ENCODE results near the gene ALX4.

ALX4 gene

DNA sequence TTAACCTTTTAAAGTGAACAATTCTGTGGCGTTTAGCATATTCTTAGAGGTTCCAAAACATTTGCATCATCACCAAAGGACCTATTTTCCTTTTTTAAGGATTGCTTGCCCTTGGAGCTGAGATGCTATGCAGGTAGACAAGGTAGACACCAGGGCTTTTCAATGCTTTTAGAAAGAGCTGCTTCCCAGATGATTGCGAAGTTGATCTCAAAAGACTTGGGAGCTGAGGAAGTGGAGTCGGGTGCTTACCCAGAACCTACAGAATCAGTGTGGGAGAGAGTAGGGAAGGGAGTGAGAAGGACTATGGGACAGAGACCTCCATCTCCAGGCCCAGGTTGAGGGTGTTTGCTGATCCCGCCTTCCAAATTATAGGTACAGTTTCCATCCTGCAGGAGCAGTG, 11.1 kb upstream of the ALX4 start:
- H3K4me3 ChIP-seq (ENCODE audit: low read depth, low read length) = no peak overlapping the region
- TF ChIP-seq, protein P1, sequence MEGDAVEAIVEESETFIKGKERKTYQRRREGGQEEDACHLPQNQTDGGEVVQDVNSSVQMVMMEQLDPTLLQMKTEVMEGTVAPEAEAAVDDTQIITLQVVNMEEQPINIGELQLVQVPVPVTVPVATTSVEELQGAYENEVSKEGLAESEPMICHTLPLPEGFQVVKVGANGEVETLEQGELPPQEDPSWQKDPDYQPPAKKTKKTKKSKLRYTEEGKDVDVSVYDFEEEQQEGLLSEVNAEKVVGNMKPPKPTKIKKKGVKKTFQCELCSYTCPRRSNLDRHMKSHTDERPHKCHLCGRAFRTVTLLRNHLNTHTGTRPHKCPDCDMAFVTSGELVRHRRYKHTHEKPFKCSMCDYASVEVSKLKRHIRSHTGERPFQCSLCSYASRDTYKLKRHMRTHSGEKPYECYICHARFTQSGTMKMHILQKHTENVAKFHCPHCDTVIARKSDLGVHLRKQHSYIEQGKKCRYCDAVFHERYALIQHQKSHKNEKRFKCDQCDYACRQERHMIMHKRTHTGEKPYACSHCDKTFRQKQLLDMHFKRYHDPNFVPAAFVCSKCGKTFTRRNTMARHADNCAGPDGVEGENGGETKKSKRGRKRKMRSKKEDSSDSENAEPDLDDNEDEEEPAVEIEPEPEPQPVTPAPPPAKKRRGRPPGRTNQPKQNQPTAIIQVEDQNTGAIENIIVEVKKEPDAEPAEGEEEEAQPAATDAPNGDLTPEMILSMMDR (IDR thresholded peaks at IDR 0.05; ENCODE audit: low read depth, low read length) = no peak

DNA sequence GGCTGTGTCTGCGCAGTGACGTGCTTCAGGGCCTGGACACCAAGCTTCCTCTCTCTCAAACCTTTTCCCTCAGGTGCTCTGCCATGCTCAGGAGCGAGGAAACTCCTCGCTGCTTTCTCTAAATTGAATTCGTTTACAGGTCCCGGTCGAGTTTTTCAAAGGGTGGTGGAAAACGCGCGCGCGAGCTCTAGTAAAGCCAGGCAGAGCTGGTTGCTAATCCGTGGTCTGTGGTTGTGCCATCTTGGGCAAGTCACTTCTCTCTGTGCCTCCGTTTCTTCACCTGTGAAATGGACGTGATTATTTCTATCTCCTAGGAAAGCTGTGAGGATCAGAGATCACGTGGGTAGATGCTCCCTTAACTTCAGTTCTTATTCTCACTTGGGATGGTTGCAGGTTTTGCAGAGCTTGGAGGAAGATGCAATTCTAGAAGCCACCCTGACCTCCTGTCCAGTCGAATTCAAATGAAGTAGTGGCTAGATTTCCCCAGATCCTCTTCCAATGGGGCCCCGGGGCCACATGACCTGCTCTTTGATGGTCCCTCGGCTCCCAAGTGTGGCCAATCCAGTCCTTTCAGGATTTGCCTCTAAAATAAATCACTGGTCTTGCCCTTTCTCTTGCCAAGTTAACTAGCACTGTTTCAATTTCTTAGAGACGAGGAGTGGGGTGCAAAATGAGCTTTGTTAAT, 10.5 kb upstream of the ALX4 start:
- TF ChIP-seq, protein P1 (IDR thresholded peaks at IDR 0.05; ENCODE audit: low read depth, low read length) = no peak
- no peak overlapping the region for H3K4me3 ChIP-seq (ENCODE audit: low read depth, low read length)

DNA sequence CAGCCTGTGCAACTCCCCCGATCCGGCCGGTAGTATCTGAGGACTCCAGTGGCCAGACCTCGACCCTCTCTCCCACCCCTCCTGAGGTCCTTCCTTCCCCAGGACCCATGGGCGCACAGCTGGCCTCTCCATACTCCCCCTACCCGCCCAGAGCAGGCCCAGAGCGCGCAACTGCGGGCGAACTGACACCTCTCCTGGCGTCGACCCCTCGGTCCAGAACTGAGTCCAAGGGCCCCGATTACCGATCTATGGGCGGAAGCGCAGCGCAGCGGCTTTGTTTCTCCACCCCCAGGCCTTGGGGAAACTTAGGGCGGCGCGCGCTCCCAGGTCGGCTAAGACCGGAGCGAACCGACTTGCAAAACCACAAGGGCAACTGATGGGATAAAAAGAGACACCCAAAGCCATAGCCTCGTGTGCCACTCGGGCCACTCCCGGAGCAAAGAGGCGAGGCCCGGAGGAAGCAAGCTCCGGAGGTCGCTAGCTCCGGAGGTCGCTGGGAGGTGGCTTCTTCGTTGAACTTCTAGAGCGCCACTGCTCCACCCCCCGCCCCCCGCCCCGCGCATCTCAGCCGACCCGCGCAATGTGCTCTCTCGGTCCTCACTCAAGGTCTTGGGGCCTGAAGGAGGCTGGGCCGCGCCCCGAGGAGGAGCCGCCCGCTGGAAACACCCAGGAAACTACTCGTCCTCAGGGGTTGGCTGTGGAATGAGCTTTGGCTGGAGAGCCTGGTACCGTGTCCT, 9.8 kb upstream of the ALX4 start:
- TF ChIP-seq, protein P1 (IDR thresholded peaks at IDR 0.05; ENCODE audit: low read depth, low read length) = no peak
- H3K4me3 ChIP-seq (ENCODE audit: low read depth, low read length) = no peak overlapping the region

DNA sequence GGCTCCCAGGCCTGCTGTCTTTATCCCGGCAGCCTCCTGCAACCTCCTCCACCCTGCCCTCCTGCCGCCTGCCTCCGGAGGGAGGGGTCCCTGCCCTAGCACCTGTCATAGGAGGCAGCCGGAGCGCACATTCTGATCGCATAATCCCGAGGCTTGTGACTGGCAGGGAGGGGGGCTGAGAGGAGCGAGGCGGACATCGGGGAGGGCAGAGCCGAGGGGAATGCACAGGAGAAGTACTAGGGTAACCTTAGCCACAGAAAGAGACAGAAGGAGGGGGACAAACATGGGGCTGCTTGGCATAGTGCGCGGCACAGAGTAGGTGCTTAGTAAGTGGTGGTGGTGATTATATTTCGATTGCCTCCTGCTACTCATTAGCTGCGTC, 9.2 kb upstream of the ALX4 start:
- TF ChIP-seq, protein P1 (IDR thresholded peaks at IDR 0.05; ENCODE audit: low read depth, low read length) = no peak
- no peak overlapping the region for H3K4me3 ChIP-seq (ENCODE audit: low read depth, low read length)

DNA sequence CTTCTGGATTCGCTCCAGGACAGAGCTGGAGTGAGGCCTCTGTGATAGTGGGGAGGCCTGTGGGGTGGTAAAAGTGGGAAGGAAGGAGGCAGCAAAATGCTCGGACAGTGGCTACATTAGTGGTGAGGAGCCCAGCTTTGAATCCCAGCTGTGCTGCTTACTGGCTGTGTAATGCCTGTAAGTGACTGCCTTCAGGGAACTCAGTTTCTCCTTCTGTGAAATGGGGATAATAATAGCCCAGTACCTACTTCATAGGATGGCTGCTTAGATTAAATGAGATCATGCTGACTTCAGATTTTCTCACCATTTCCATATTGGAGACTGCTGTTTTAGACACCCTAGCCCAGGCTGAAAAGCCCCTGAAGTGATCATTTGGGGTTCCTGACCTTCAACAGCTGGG, 8.4 kb upstream of the ALX4 start:
- H3K4me3 ChIP-seq (ENCODE audit: low read depth, low read length) = no peak overlapping the region
- TF ChIP-seq, protein P1 (IDR thresholded peaks at IDR 0.05; ENCODE audit: low read depth, low read length) = no peak

DNA sequence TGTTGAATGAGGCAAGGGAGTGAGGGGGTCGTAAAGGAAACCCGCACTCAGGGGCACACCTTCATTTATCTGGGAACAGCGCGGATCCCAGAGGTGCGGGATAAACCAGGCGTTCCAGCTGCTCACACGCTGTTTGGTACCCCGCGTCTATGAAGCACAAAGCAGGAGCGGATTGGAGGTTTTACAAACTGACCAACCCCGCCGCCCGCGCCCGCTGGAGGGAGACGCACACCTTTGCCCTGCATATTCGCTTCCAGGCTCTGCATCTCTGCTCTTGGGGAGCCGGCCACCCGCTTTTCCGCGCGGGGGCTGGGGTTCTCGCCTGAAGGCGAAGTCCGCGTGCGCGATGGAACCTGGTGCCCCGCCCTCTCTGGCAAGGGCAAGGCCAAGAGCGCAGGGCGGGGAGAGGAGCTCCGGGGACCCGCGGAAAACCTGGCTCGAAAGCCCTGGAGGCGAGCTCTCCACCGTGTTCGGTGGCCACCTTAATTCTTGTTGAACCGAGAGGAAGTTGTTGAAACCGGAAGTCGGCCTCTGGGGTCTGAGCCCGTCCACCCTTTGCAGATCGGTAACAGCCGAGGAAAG, 6.8 kb upstream of the ALX4 start:
- no peak overlapping the region for H3K4me3 ChIP-seq (ENCODE audit: low read depth, low read length)
- TF ChIP-seq, protein P1 (IDR thresholded peaks at IDR 0.05; ENCODE audit: low read depth, low read length) = no peak
